GM21529 (cell line): ENCODE data around the gene FER.
"Not testable (repeated sequence)": the region's sequence is repeated elsewhere in the genome, so short reads cannot be mapped to it uniquely, and the experiment has no call there.

ENCODE experiments used
- ATAC-seq: cut with Tn5 transposase; IDR thresholded peaks from one replicate; pipeline ENCODE4 v1.9.1; 2021; ENCODE audit not compliant: unreplicated experiment

Gene FER

GRCh38 chr5:108743846-108744245 is 3.9 kb upstream of the FER start:
- ATAC-seq: no peak

- no peak for ATAC-seq
These were observed 455 bp upstream of the FER start for GRCh38 chr5:108747111-108747773.

GRCh38 chr5:108748401-108749127 is 867 bp downstream of the FER start:
- peak; percentile 95 for ATAC-seq

DNA sequence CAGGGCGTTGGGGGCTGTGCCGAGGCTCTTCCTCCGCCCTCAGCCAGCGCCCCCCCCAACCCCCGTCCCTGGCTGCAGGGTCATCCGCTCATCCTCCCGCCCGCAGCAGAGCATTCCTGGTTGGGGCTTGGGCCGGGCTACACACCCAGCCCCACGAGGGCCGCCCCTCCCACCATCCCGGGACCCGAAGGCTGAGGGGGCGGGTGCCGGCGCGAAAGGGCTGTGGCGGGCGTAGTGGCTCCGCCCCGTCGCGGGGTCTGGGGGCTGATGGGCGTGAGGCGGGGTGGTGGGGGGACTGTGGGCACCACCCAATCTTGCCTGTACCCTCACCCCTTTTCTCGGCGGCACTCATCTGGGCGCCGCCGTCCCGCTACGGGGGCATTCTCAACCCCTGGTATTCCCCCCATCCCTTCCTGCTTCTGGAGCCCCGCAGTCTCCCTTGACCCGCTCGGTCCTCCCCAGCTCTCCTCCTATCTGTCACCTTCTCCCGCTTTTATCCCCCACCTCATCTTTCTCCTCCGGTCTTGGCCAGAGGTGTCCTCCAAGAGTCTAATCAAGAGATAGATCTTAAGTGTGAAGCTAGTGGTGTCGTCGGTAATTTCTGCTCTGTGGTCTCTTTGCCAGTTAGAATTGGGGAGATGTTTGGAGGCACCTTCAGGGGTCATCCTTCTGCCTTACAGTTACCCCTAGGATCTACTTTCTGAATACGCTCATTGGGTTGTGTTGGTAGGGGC is 1.6 kb downstream of the FER start:
- peak; percentile 37 for ATAC-seq

GRCh38 chr5:108753331-108753730 is 5.6 kb downstream of the FER start:
- no peak for ATAC-seq

DNA sequence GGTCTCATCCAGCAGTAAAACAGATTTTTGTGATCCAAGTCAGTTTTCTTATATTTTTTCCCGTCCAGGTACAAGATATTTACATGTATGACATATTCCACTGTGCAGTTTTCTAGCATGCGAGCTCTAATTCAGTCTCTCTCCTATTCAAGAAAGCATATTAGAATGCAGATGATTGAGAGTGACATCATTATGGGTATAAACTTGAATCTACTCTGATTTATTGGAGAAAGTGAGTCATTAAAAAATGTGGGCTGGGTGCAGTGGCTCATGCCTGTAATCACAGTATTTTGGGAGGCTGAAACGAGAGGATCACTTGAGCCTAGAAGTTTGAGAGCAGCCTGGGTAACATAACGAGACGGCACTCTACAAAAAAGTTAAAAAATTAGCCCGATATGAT is 6.2 kb downstream of the FER start:
- no peak for ATAC-seq

DNA sequence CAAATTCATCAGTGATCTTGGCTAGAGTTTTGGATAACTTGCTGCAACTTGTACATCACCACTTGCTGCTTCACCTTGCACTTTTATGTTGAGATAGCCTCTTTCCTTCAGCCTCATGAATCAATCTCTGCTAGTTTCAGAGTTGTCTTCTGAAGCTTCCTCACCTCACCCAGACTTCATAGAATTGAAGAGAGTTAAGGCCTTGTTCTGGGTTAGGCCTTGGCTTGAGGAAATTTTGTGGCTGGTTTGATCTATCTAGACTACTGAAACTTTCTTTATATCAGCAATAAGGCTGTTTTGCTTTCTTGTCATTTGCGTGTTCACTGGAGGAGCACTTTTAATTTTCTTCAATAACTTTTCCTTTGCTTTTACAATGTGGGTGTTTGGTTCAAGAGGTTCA is 12.8 kb downstream of the FER start:
- no peak for ATAC-seq

- ATAC-seq: no peak
These were observed 15.0 kb downstream of the FER start for GRCh38 chr5:108762660-108763059.

DNA sequence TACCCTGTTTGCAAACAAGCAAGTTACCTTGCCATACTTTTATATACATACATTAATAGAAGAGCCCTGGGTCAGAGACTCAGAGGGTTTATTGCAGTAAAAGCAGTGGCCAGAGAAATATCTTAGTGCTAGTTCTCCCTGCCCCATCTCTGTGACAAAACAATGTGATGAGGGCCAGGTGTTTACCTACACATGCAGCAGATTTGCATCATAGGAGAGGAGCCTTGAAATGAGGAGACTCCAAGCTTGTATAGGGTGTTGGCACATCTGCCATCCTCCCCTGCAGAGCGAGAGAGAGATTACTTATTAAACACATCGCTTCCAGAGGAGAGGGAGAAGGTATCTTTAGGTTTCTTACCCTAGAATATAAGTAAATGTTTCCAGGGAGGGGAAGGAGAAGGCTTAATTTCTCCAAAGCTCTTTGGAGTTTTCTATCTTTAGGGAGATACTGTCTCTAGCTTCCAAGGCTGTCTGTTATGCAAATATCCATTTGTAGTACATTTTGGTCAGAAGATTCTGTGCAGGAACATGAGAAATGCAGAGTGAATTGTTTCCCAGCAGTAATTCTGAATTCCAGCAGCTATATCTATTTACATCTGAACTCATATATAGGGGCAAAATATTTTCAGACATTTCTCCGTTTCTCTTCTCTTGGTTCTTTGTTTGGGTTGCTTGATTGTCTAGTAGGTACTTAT is 15.7 kb downstream of the FER start:
- no peak for ATAC-seq

DNA sequence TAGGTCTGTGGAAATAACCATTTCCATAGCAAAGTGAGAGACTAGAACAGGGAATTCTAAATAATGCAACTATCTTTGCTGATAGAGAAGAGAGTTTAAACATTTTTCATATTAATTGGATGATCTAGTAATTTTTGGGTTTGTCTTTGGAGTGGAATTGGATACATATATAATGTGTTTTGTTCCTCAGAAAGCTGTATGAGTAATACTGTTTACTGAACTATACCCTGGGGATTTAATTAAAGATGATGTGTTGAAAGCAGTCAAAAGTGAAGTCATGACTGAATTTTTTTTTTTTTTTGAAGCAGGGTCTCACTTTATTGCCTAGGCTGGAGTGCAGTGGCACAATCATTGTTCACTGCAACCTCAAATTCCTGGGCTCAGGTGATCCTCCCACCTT is 17.9 kb downstream of the FER start:
- ATAC-seq: no peak

- not testable (repeated sequence) for ATAC-seq
These were observed 19.2 kb downstream of the FER start for GRCh38 chr5:108766916-108767315.

- ATAC-seq: peak; percentile 51
These were observed 21.7 kb downstream of the FER start for GRCh38 chr5:108769352-108769751.

- ATAC-seq: no peak
These were observed 24.9 kb downstream of the FER start for GRCh38 chr5:108772626-108773025.

GRCh38 chr5:108773330-108773729 is 25.6 kb downstream of the FER start:
- ATAC-seq: no peak

- ATAC-seq: not testable (repeated sequence)
These were observed 26.4 kb downstream of the FER start for GRCh38 chr5:108774079-108774478.

DNA sequence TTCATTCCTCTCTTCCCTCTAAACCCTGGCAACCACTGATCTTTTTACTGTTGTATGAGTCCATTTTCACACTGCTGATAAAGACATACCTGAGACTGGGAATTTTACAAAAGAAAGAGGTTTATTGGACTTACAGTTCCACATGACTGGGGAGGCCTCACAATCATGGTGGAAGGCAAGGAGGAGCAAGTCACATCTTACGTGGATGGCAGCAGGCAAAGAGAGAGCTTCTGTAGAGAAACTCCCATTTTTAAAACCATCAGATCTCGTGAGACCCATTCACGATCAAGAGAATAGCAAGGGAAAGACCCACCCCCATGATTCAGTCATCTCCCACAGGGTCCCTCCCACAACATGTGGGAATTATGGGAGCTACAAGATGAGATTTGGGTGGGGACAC is 29.9 kb downstream of the FER start:
- ATAC-seq: not testable (repeated sequence)

- ATAC-seq: not testable (repeated sequence)
These were observed 36.9 kb downstream of the FER start for GRCh38 chr5:108784577-108784976.

DNA sequence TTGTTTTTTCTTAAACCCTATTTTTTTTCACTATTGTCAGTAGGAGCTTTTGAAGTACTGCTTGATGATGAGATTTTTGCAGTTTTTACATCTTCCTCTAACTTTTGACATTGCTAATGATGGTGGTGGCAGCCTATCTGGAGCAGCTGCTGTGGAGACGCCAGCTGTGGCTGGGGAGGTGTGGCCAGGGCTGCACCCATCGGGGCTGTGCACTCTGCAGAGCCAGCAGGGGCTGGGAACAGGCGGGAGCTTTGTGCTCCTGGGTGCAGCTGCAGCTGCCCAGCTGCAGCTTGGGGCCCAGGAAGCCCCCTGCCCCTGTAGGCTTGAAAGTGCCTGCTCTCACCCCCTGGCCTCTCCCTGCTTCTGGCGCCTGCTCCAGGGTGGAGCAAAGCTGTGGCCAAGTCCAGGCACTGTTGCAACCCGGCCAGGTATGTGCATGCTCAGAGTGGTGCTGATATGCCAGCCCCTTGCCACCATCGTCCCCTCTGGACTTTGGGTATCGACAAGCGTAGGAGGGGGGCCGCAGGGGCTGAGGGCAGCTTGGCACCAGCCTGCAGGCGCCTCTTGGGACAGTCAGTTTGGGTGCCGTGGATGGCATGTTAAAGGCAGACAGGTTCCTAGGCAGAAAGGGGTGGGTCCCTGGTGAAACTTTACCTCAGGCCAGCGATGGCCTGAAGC is 39.2 kb downstream of the FER start:
- ATAC-seq: no peak

DNA sequence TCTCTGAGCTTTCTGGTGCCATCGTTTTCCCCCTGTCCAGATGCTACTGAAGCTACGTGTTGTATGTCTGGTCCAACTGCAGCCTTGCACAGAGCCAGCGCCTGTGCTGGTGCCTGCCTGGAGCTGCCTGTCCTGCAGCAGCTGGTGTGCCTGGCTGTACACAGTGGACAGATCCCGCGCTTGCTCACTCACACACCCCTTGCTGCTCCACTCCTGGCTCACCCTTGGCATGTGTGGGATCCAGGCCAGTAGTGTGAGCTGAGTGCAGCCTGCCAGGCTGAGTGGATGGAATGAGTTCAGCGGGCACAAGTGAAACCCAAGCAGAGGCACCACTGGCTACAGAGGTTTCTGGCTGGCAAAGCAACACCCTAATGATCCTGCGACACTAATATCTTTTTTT is 40.4 kb downstream of the FER start:
- no peak for ATAC-seq

- ATAC-seq: no peak
These were observed 45.5 kb downstream of the FER start for GRCh38 chr5:108793207-108793606.

GRCh38 chr5:108794349-108794748 is 46.7 kb downstream of the FER start:
- not testable (repeated sequence) for ATAC-seq
